MCF 10A (cell line): ENCODE results near the gene SCYGR8. TPM values are rescaled to one million over a fixed set of nuclear protein-coding genes. Genes with fewer than 3 reads are reported as not detected.

Source experiments
- BruUV-seq: library from RNA; stranded (reverse); fragments of 400-500 nt; replicated peaks from 2 replicates; lab custom pipeline; 2021; lab: Mats Ljungman, UMichigan
- CTCF ChIA-PET: fragments of 300-600 bp; sonication (Branson Sonifier 250); formaldehyde crosslinking; extraction: SDS; loops from one replicate; lab custom pipeline; 2021; ENCODE audit warnings: antibody characterized with exemption, inconsistent platforms; lab: Yijun Ruan, JAX
- POLR2A ChIA-PET: fragments of 300-600, 350-650 bp; sonication (Branson Sonifier 250); formaldehyde crosslinking; extraction: SDS; loops from one replicate; lab custom pipeline; 2020; ENCODE audit warnings: antibody characterized with exemption, inconsistent platforms; lab: Yijun Ruan, JAX
- DNase-seq: peaks from one replicate; pipeline ENCODE4 v3.0.0-alpha.2; 2018; ENCODE audit not compliant: unreplicated experiment
- H3K27ac Mint-ChIP-seq: one replicate; pipeline ENCODE4 v1.8.0; 2022; ENCODE audit warnings: mild to moderate bottlenecking, low read depth, mixed read lengths; ENCODE audit not compliant: unreplicated experiment
- H3K27me3 Mint-ChIP-seq: one replicate; pipeline ENCODE4 v1.8.0; 2022; ENCODE audit warnings: mixed read lengths; ENCODE audit not compliant: insufficient read depth, unreplicated experiment
- H3K36me3 Mint-ChIP-seq: one replicate; pipeline ENCODE4 v1.8.0; 2022; ENCODE audit warnings: mild to moderate bottlenecking, moderate library complexity, mixed read lengths; ENCODE audit not compliant: insufficient read depth, unreplicated experiment
- H3K4me1 Mint-ChIP-seq: one replicate; pipeline ENCODE4 v1.8.0; 2022; ENCODE audit warnings: mixed read lengths; ENCODE audit not compliant: insufficient read depth, unreplicated experiment
- H3K4me3 Mint-ChIP-seq: one replicate; pipeline ENCODE4 v1.8.0; 2022; ENCODE audit warnings: mild to moderate bottlenecking, moderate library complexity, mixed read lengths; ENCODE audit not compliant: unreplicated experiment
- H3K9me3 Mint-ChIP-seq: one replicate; pipeline ENCODE4 v1.8.0; 2022; ENCODE audit warnings: mixed read lengths; ENCODE audit not compliant: unreplicated experiment
- intact Hi-C: fragments of 100-400 bp; cut with micrococcal nuclease; formaldehyde crosslinking; loops from 2 replicates; pipeline ENCODE4 v1.14.1; 2022
- total RNA-seq: library from RNA; stranded (reverse); gene quantifications from 2 replicates; pipeline ENCODE4 v1.2.3, GENCODE V29; 2022
- TF ChIP-seq, protein P1 (sequence below): fragments of 200-600 bp; IDR thresholded peaks from one replicate; pipeline ENCODE4 v1.8.0; 2022; ENCODE audit warnings: antibody characterized with exemption, mild to moderate bottlenecking; ENCODE audit not compliant: unreplicated experiment

The SCYGR8 gene
- total RNA-seq, 1 experiment from 2014 or later, result not detected

GRCh38 chr2:227767830-227768229 is 22.1 kb downstream of the SCYGR8 start:
- Mint-ChIP-seq H3K4me3 (no peak overlapping the region), H3K36me3 (no peaks in the 10 kb centered on the region), H3K27me3 (no peaks in the 10 kb centered on the region), H3K4me1 (peaks cover 5% of the 10 kb centered on the region), H3K27ac (no peak overlapping the region), H3K9me3 (no peaks in the 10 kb centered on the region)
- ChIA-PET CTCF (interaction anchor here (0.8 to 4.6 kb wide), 5 partner anchors 15 to 362 kb away, joined by 3 to 143 read pairs (median 19); no protein-coding TSS in a partner anchor), POLR2A (interaction anchor here (0.6 to 1.0 kb wide), 2 partner anchors 84 to 98 kb away, joined by 3 read pairs; no protein-coding TSS in a partner anchor)
- no TSS peak for BruUV-seq
- DNase-seq, result no peak
- intact Hi-C loops, result loop anchor here (10.0 kb wide), 1 partner anchor 443 kb away; the partner anchor contains the start of gene MFF
- TF ChIP-seq, protein P1, sequence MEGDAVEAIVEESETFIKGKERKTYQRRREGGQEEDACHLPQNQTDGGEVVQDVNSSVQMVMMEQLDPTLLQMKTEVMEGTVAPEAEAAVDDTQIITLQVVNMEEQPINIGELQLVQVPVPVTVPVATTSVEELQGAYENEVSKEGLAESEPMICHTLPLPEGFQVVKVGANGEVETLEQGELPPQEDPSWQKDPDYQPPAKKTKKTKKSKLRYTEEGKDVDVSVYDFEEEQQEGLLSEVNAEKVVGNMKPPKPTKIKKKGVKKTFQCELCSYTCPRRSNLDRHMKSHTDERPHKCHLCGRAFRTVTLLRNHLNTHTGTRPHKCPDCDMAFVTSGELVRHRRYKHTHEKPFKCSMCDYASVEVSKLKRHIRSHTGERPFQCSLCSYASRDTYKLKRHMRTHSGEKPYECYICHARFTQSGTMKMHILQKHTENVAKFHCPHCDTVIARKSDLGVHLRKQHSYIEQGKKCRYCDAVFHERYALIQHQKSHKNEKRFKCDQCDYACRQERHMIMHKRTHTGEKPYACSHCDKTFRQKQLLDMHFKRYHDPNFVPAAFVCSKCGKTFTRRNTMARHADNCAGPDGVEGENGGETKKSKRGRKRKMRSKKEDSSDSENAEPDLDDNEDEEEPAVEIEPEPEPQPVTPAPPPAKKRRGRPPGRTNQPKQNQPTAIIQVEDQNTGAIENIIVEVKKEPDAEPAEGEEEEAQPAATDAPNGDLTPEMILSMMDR, result no peak

GRCh38 chr2:227772197-227772661 is 26.5 kb downstream of the SCYGR8 start:
- POLR2A ChIA-PET, result no interaction called here
- DNase-seq, result no peak
- CTCF ChIA-PET, result interaction anchor here (0.6 to 6.4 kb wide), 3 partner anchors 25 to 113 kb away, joined by 3 to 34 read pairs (median 4); no protein-coding TSS in a partner anchor
- H3K9me3 Mint-ChIP-seq, result no peaks in the 10 kb centered on the region
- no peak overlapping the region for H3K27ac Mint-ChIP-seq
- TF ChIP-seq, protein P1, result no peak
- no peaks in the 10 kb centered on the region for H3K4me1 Mint-ChIP-seq
- BruUV-seq, result no TSS peak
- intact Hi-C loops, result no loop called here
- no peak overlapping the region for H3K4me3 Mint-ChIP-seq
- no peaks in the 10 kb centered on the region for H3K27me3 Mint-ChIP-seq
- peaks cover 6% of the 10 kb centered on the region for H3K36me3 Mint-ChIP-seq

GRCh38 chr2:227772932-227773331 is 27.2 kb downstream of the SCYGR8 start:
- no peaks in the 10 kb centered on the region for H3K9me3 Mint-ChIP-seq
- H3K4me3 Mint-ChIP-seq, result no peak overlapping the region
- BruUV-seq, result no TSS peak
- no peak overlapping the region for H3K27ac Mint-ChIP-seq
- POLR2A ChIA-PET, result interaction anchor here (1.2 kb wide), 1 partner anchor 367 kb away, joined by 4 read pairs; no protein-coding TSS in a partner anchor
- H3K4me1 Mint-ChIP-seq, result no peaks in the 10 kb centered on the region
- peaks cover 7% of the 10 kb centered on the region for H3K36me3 Mint-ChIP-seq
- no peaks in the 10 kb centered on the region for H3K27me3 Mint-ChIP-seq
- DNase-seq, result no peak
- TF ChIP-seq, protein P1, result no peak
- CTCF ChIA-PET, result interaction anchor here (1.0 to 6.4 kb wide), 2 partner anchors 90 to 114 kb away, joined by 3 to 34 read pairs; no protein-coding TSS in a partner anchor
- intact Hi-C loops, result no loop called here

- no peak overlapping the region for H3K27ac Mint-ChIP-seq
- POLR2A ChIA-PET, result interaction anchor here (0.6 to 1.1 kb wide), 2 partner anchors 271 to 291 kb away, joined by 3 read pairs; no protein-coding TSS in a partner anchor
- BruUV-seq, result no TSS peak
- H3K4me1 Mint-ChIP-seq, result no peaks in the 10 kb centered on the region
- intact Hi-C loops, result no loop called here
- TF ChIP-seq, protein P1, result no peak
- DNase-seq, result no peak
- H3K36me3 Mint-ChIP-seq, result peaks cover 7% of the 10 kb centered on the region
- CTCF ChIA-PET, result interaction anchor here (0.6 to 6.4 kb wide), 4 partner anchors 8 to 362 kb away, joined by 3 to 34 read pairs (median 8); no protein-coding TSS in a partner anchor
- no peaks in the 10 kb centered on the region for H3K9me3 Mint-ChIP-seq
- no peak overlapping the region for H3K4me3 Mint-ChIP-seq
- H3K27me3 Mint-ChIP-seq, result no peaks in the 10 kb centered on the region
Measured at GRCh38 chr2:227774011-227774624, 28.4 kb downstream of the SCYGR8 start.
